Activated CD8-positive, alpha-beta memory T cell treated with anti-CD3 and anti-CD28 coated beads, Interleukin-2, amount 50 U/mL, for 24 hours (primary cell): ENCODE results near the gene TTC16.
A peak's percentile ranks its signal among the peaks of the same experiment; 100 is the strongest.

Source experiments
- DNase-seq: peaks from one replicate; pipeline ENCODE4 v3.0.0-alpha.2; 2020; ENCODE audit errors: extremely low read depth

The TTC16 gene

GRCh38 chr9:127715470-127716337 is at the start of gene TTC16, which contains the start of gene PTRH1:
TSS of gene TTC16 (plus strand) at chr9:127716079. CDS start at chr9:127716146, 67 bp downstream.
TSS of gene PTRH1 (minus strand) at chr9:127715663. CDS start at chr9:127715639, 24 bp downstream.
- peak; percentile 94 for DNase-seq

- DNase-seq, result no peak
Observed at GRCh38 chr9:127667127-127667844, 48.6 kb upstream of the TTC16 start.

GRCh38 chr9:127667906-127668305 is 48.0 kb upstream of the TTC16 start:
- DNase-seq, result no peak

- no peak for DNase-seq
Observed at GRCh38 chr9:127673234-127673633, 42.6 kb upstream of the TTC16 start.

GRCh38 chr9:127676638-127677037 is 39.2 kb upstream of the TTC16 start:
- DNase-seq, result no peak

GRCh38 chr9:127679506-127679905 is 36.4 kb upstream of the TTC16 start:
- DNase-seq, result no peak

GRCh38 chr9:127680226-127680625 is 35.7 kb upstream of the TTC16 start:
- DNase-seq, result no peak

- DNase-seq, result no peak
Observed at GRCh38 chr9:127680846-127681245, 35.0 kb upstream of the TTC16 start.

- no peak for DNase-seq
Observed at GRCh38 chr9:127682351-127683136, 33.3 kb upstream of the TTC16 start.

- DNase-seq, result no peak
Observed at GRCh38 chr9:127683723-127684122, 32.2 kb upstream of the TTC16 start.

- no peak for DNase-seq
Observed at GRCh38 chr9:127684576-127684975, 31.3 kb upstream of the TTC16 start.

- DNase-seq, result no peak
Observed at GRCh38 chr9:127686461-127687393, 29.2 kb upstream of the TTC16 start.

GRCh38 chr9:127689329-127690000 is 26.4 kb upstream of the TTC16 start:
- DNase-seq, result no peak

- no peak for DNase-seq
Observed at GRCh38 chr9:127690735-127691134, 25.1 kb upstream of the TTC16 start.

- DNase-seq, result no peak
Observed at GRCh38 chr9:127692071-127692470, 23.8 kb upstream of the TTC16 start.

GRCh38 chr9:127693143-127693542 is 22.7 kb upstream of the TTC16 start:
- no peak for DNase-seq

- no peak for DNase-seq
Observed at GRCh38 chr9:127693697-127694096, 22.2 kb upstream of the TTC16 start.

GRCh38 chr9:127694890-127695720 is 20.8 kb upstream of the TTC16 start:
- no peak for DNase-seq

- no peak for DNase-seq
Observed at GRCh38 chr9:127697575-127697974, 18.3 kb upstream of the TTC16 start.
